Common myeloid progenitor, CD34-positive (primary cell): Measurements from ENCODE around the gene RARB.

Experiments
- CTCF ChIA-PET: fragments of 350-600 bp; sonication (Branson Sonifier 250); formaldehyde crosslinking; loops from one replicate; lab custom pipeline; 2021; ENCODE audit warnings: antibody characterized with exemption; lab: Charles Lee
- POLR2A ChIA-PET: fragments of 350-600 bp; sonication (Branson Sonifier 250); formaldehyde crosslinking; loops from one replicate; lab custom pipeline; 2021; ENCODE audit warnings: antibody characterized with exemption; lab: Charles Lee
- DNase-seq, 3 donors: peaks; one replicate each; pipeline versions ENCODE4 v3.0.0 to v3.0.0-alpha.2; 2013
- H3K27ac ChIP-seq, 2 experiments: 1 replicate in 1 of 2; 2 replicates in 1 of 2; pipeline ENCODE4 v1.7.0; 2013; ENCODE audit warnings: inconsistent platforms in 2 of 2, low read length in 2 of 2, mild to moderate bottlenecking in 2 of 2, low read depth in 1 of 2, moderate library complexity in 1 of 2; ENCODE audit not compliant: severe bottlenecking in 2 of 2, insufficient read depth in 1 of 2, poor library complexity in 1 of 2
- H3K27me3 ChIP-seq, 5 experiments: replicated peaks in 2 of 5; 1 replicate in 3 of 5; 2 replicates in 2 of 5; pipeline versions ENCODE4 v1.6.1 to v1.7.0; 2013; ENCODE audit warnings: low read length in 4 of 5, mild to moderate bottlenecking in 2 of 5, moderate library complexity in 2 of 5, inconsistent platforms in 1 of 5; ENCODE audit not compliant: insufficient read depth in 5 of 5, control insufficient read depth in 4 of 5
- H3K36me3 ChIP-seq, 4 experiments: 1 replicate in 2 of 4; 2 replicates in 2 of 4; pipeline versions ENCODE4 v1.6.1 to v1.7.0; 2013; ENCODE audit warnings: low read length in 3 of 4, control low read depth in 1 of 4, mild to moderate bottlenecking in 1 of 4; ENCODE audit not compliant: control insufficient read depth in 4 of 4, insufficient read depth in 4 of 4
- H3K4me1 ChIP-seq, 4 experiments: 1 replicate in 3 of 4; 2 replicates in 1 of 4; pipeline versions ENCODE4 v1.6.1 to v1.7.1; 2013; ENCODE audit warnings: low read length in 3 of 4, mild to moderate bottlenecking in 3 of 4, control low read depth in 1 of 4, inconsistent platforms in 1 of 4, moderate library complexity in 1 of 4; ENCODE audit not compliant: control insufficient read depth in 4 of 4, insufficient read depth in 4 of 4; ENCODE audit errors: control extremely low read depth in 1 of 4
- H3K4me3 ChIP-seq, 7 experiments: 1 replicate in 4 of 7; 2 replicates in 3 of 7; pipeline versions ENCODE4 v1.5.1 to v1.7.0; 2013; ENCODE audit warnings: mild to moderate bottlenecking in 7 of 7, low read length in 6 of 7, moderate library complexity in 6 of 7, inconsistent platforms in 2 of 7, low read depth in 2 of 7, control low read depth in 1 of 7; ENCODE audit not compliant: insufficient read depth in 4 of 7, control insufficient read depth in 1 of 7; ENCODE audit errors: extremely low read depth in 1 of 7
- H3K9me3 ChIP-seq, 5 experiments: 1 replicate in 4 of 5; 2 replicates in 1 of 5; pipeline versions ENCODE4 v1.6.1 to v1.7.1; 2013; ENCODE audit warnings: low read length in 4 of 5, mild to moderate bottlenecking in 2 of 5, inconsistent platforms in 1 of 5, low read depth in 1 of 5, moderate library complexity in 1 of 5; ENCODE audit not compliant: control insufficient read depth in 4 of 5, insufficient read depth in 2 of 5; ENCODE audit errors: control extremely low read depth in 1 of 5
- WGBS: methylation state at CpG from one replicate; pipeline ENCODE4 v1.1.5; 2013; ENCODE audit not compliant: insufficient coverage; 5-methylcytosine and 5-hydroxymethylcytosine counted together

The RARB gene

DNA sequence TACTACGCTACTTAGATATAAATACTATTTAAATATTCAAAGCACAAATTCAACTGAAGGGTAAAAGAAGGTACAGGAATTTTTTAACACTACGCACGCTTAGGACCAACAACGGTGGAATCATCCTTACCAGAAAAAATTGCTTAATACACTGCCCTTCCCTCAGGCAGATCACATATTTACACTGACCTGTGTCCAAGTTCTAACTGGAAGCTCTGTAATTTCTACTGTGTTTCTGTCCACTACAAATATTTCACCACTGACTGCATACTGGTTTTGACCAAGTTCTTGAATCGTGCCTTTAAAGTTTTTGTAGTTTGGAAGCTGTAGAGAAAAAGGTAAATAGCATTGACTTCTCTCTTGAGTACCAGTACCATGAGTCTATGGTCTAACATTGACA lies 192.4 kb downstream of the RARB start:
- 97% methylated on average over 4 of the region's 5 CpGs for WGBS
- Histone ChIP-seq H3K4me3 (no peak overlapping the region), H3K9me3 (no peaks in the 10 kb centered on the region), H3K4me1 (no peaks in the 10 kb centered on the region), H3K36me3 (peaks cover 24 to 84% (median 45%) of the 10 kb centered on the region in 4 experiments), H3K27me3 (no peaks in the 10 kb centered on the region), H3K27ac (no peak overlapping the region)
- DNase-seq, result no peak
- CTCF ChIA-PET, result interaction anchor here (1.2 kb wide), 1 partner anchor 14 kb away, joined by 3 read pairs; no protein-coding TSS in a partner anchor
- POLR2A ChIA-PET, result no interaction called here

DNA sequence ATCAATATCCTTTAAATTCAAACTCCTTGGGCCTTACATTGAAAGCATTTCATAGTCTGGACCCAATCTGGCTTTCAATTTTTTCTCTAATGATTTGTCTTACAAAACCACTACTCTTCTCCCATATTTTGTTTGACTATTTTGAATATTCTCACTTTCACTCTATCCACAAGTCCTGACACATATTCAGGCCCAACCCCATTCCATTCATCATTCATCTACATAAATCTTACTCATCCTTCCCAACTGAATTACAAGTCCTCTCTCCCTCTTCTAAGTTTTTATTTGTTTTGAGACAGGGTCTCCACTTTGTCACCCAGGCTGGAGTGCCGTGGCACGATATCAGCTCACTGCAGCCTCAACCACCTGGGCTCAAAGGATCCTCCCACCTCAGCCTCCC lies 193.0 kb downstream of the RARB start:
- ChIA-PET CTCF (interaction anchor here (1.2 kb wide), 1 partner anchor 13 kb away, joined by 3 read pairs; no protein-coding TSS in a partner anchor), POLR2A (no interaction called here)
- no peak for DNase-seq
- Histone ChIP-seq H3K27me3 (no peaks in the 10 kb centered on the region), H3K4me1 (no peaks in the 10 kb centered on the region), H3K4me3 (no peak overlapping the region), H3K36me3 (peaks cover 24 to 84% (median 45%) of the 10 kb centered on the region in 4 experiments), H3K27ac (no peak overlapping the region), H3K9me3 (no peaks in the 10 kb centered on the region)
- 100% methylated on average over 2 of the region's 2 CpGs for WGBS

- Histone ChIP-seq H3K27ac (no peak overlapping the region), H3K4me1 (no peaks in the 10 kb centered on the region), H3K9me3 (no peaks in the 10 kb centered on the region), H3K27me3 (no peaks in the 10 kb centered on the region), H3K4me3 (no peak overlapping the region), H3K36me3 (peaks cover 20 to 82% (median 50%) of the 10 kb centered on the region in 4 experiments)
- WGBS, result 100% methylated on average over 1 of the region's 1 CpG
- CTCF ChIA-PET, result no interaction called here
- POLR2A ChIA-PET, result no interaction called here
- DNase-seq, result no peak
These were observed 203.9 kb downstream of the RARB start for GRCh38 chr3:25631989-25632388.

DNA sequence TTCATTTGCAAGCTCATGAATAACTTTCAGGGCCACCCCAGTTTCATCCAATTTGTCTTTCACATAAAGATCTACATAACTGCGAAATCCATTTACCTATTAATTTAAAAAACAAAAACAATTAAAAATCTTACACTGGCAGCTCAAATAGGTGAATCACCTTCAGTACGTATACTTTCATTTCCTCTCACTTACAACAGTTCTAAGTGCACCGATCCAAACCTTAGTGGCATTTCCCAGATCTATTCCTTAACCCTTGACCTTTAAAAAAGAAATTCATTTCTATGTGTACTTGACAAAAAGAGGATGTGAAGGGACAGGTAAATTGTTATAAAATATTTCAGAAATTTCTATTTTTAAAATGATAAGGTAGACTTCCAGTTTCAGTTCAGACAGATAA lies 205.9 kb downstream of the RARB start:
- WGBS, result 88% methylated on average over 2 of the region's 3 CpGs
- Histone ChIP-seq H3K27me3 (no peaks in the 10 kb centered on the region), H3K27ac (no peak overlapping the region), H3K9me3 (no peaks in the 10 kb centered on the region), H3K4me3 (no peak overlapping the region), H3K36me3 (peaks cover 17 to 77% (median 47%) of the 10 kb centered on the region in 4 experiments), H3K4me1 (no peaks in the 10 kb centered on the region)
- ChIA-PET POLR2A (no interaction called here), CTCF (interaction anchor here (1.1 to 4.1 kb wide), 5 partner anchors 13 to 31 kb away, joined by 3 to 22 read pairs (median 4); no protein-coding TSS in a partner anchor)
- DNase-seq, result no peak

DNA sequence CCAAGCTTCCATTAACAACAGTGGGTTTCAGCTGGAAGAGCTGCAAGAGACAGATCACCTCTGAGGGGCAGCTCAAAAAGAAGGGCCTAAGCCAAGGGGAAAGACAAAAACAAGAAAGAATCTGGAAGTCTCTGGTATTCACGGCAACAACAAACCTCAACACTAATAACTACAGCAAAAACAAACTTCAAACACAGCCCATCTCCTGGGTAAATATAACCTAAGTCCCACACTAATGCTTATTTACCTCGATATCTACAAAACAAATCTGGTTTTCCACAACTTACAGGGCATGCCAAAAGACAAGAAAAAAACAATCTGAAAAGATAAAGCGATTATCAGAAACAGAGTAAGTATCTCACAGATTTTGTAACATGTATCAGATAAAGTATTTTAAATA lies 207.0 kb downstream of the RARB start:
- Histone ChIP-seq H3K4me1 (no peaks in the 10 kb centered on the region), H3K27ac (no peak overlapping the region), H3K27me3 (no peaks in the 10 kb centered on the region), H3K36me3 (peaks cover 14 to 74% (median 43%) of the 10 kb centered on the region in 4 experiments), H3K9me3 (no peaks in the 10 kb centered on the region), H3K4me3 (no peak overlapping the region)
- DNase-seq, result no peak
- WGBS, result 100% methylated on average over 1 of the region's 3 CpGs
- CTCF ChIA-PET, result interaction anchor here (1.3 to 4.1 kb wide), 2 partner anchors 13 to 14 kb away, joined by 3 to 22 read pairs; no protein-coding TSS in a partner anchor
- POLR2A ChIA-PET, result no interaction called here
